ENCODE data around the gene LTK.
A peak's percentile ranks its signal among the peaks of the same experiment; 100 is the strongest.

Gene LTK

GRCh38 chr15:41523097-41523496 lies 9.5 kb upstream of the LTK start:
- no peak for DNase-seq

- DNase-seq, result no peak
Measured at GRCh38 chr15:41521614-41522013, 8.0 kb upstream of the LTK start.

- no peak for DNase-seq
Measured at GRCh38 chr15:41520636-41521035, 7.0 kb upstream of the LTK start.

GRCh38 chr15:41517895-41518449 lies 4.3 kb upstream of the LTK start:
- DNase-seq, result no peak

GRCh38 chr15:41512940-41513505 lies 604 bp downstream of the LTK start:
- peak; percentile 45 for DNase-seq

- no peak for DNase-seq
Measured at GRCh38 chr15:41512512-41512939, 1.1 kb downstream of the LTK start.

GRCh38 chr15:41511899-41512369 lies 1.7 kb downstream of the LTK start:
- no peak for DNase-seq

- DNase-seq, result no peak
Measured at GRCh38 chr15:41511331-41511898, 2.2 kb downstream of the LTK start.

GRCh38 chr15:41510728-41511127 lies 2.9 kb downstream of the LTK start:
- DNase-seq, result no peak

- DNase-seq, result no peak
Measured at GRCh38 chr15:41507820-41508290, 5.8 kb downstream of the LTK start.

- no peak for DNase-seq
Measured at GRCh38 chr15:41506796-41507341, 6.8 kb downstream of the LTK start.

GRCh38 chr15:41505776-41506175 lies 7.9 kb downstream of the LTK start:
- no peak for DNase-seq

- no peak for DNase-seq
Measured at GRCh38 chr15:41504751-41505492, 8.7 kb downstream of the LTK start.

GRCh38 chr15:41503669-41504010 lies 10.0 kb downstream of the LTK start:
- no peak for DNase-seq

GRCh38 chr15:41502795-41503668 lies 10.6 kb downstream of the LTK start:
- no peak for DNase-seq

GRCh38 chr15:41501931-41502794 lies 11.5 kb downstream of the LTK start:
- no peak for DNase-seq

GRCh38 chr15:41501191-41501917 lies 12.3 kb downstream of the LTK start:
- DNase-seq, result peak; percentile 48

- no peak for DNase-seq
Measured at GRCh38 chr15:41499109-41499851, 14.3 kb downstream of the LTK start.

GRCh38 chr15:41498657-41499056 lies 15.0 kb downstream of the LTK start:
- DNase-seq, result no peak
